HG02973 (cell line): ENCODE data around the gene ZNF391.
A peak's percentile ranks its signal among the peaks of the same experiment; 100 is the strongest.
"Not testable (repeated sequence)": the region's sequence is repeated elsewhere in the genome, so short reads cannot be mapped to it uniquely, and the experiment has no call there.

Experiments
- ATAC-seq: cut with Tn5 transposase; IDR thresholded peaks from one replicate; pipeline ENCODE4 v1.9.1; 2021; ENCODE audit warnings: moderate library complexity; ENCODE audit not compliant: unreplicated experiment

ZNF391 gene

GRCh38 chr6:27388293-27389197, at the start of gene ZNF391:
TSS of gene ZNF391 (plus strand) at chr6:27388759. CDS start at chr6:27400371, 11,612 bp downstream.
- peak; percentile 91 for ATAC-seq

DNA sequence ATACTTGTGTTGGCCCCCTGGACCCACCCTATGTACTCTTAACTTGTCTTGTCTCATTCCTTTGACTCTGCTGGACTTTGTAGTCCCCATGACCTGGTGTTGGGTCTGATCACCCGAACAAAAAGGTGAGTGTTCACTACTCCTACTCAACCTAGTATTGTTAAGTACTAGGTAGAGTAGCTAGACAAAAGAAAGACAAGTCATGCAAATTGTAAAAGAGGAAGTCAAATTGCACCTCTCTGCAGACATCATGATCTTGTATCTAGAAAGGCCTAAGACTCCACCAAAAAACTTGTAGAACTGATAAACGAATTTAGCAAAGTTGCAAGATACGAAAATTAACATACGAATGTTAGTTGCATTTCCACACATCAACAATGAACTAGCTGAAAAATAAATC, 35.7 kb upstream of the ZNF391 start:
- no peak for ATAC-seq

DNA sequence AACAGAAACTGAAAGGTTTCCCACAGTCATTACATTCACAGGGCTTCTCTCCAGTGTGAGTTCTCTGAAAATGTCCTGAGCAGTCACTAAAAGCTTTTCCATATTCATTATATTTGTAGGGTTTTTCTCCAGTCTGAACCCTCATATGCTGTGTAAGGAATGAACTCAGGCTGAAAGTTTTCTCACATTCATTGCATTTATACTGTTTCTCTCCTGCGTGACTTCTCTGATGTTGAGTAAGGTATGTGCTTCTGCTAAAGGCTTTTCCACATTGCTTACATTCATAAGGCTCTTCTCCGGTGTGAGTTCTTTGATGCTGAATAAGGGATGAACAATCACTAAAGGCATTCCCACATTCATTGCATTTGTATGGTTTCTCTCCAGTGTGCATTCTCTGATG, 29.8 kb upstream of the ZNF391 start:
- ATAC-seq = no peak

- no peak for ATAC-seq
Observed at GRCh38 chr6:27359231-27359630, 29.3 kb upstream of the ZNF391 start.

- no peak for ATAC-seq
Observed at GRCh38 chr6:27368202-27368601, 20.4 kb upstream of the ZNF391 start.

- no peak for ATAC-seq
Observed at GRCh38 chr6:27370391-27370790, 18.2 kb upstream of the ZNF391 start.

DNA sequence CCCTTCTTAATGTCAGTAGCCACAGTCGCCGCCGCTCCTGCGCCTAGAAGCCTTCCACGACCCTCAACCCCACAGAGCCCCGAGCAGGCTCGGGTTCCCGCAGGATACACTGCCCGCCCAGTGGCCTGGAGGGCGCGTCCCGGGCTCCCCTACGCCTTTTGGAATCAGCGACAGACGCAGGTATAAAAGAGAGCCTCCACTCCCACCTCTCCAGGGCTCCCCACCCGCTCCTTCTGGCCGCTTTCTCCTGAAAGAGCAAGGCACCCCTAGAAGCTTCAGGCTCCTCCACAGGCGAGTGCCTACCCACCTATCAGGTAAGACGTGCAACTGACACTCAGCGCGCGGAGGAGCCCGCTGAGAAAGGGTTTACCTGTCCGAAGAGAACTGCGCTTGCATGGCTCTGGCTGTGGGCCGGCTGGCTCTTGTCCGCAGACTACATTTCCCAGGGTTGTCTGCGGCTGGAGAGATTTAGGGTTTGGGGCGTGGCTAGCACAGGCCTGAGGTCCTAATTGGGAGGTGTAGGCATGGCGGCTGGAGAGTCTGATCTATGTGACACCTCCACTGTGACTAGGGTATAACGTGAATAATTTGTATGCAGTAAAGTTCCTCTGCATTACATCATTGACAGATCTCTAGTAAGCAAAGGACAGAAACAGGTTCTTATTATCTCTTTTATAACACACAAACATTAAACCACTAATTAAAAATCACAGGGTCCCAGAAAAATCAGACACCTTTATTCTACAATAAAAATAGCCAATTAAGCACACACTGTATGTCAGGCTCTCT, 13.5 kb upstream of the ZNF391 start:
- peak; percentile 98 for ATAC-seq

GRCh38 chr6:27375613-27376079, 12.9 kb upstream of the ZNF391 start:
- ATAC-seq = no peak

DNA sequence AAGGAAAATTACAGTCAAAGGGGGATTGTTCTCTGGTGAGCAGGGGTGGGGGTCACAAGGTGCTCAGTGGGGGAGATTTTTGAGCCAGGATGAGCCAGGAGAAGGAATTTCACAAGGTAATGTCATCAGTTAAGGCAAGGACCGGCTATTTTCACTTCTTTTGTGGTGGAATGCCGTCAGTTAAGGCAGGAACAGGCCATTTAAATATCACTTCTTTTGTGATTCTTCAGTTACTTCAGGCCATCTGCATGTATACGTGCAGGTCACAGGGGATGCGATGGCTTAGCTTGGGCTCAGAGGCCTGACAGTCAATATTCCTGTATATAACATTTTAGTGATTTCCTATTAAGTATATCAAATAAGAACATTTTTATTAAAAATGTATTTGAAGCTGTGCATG, 10.2 kb upstream of the ZNF391 start:
- ATAC-seq = not testable (repeated sequence)

DNA sequence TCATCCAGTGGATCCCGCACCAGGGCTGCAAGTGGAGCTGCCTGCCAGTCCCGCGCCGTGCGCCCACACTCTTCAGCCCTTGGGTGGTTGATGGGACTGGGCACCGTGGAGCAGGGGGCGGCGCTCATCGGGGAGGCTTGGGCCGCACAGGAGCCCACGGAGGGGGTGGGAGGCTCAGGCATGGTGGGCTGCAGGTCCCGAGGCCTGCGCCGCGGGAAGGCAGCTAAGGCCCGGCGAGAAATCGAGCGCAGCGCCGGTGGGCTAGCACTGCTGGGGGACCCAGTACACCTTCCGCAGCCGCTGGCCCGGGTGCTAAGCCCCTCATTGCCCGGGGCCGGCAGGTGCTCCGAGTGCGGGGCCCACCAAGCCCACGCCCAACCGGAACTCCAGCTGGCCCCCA, 7.6 kb upstream of the ZNF391 start:
- not testable (repeated sequence) for ATAC-seq

- no peak for ATAC-seq
Observed at GRCh38 chr6:27383011-27383410, 5.5 kb upstream of the ZNF391 start.

DNA sequence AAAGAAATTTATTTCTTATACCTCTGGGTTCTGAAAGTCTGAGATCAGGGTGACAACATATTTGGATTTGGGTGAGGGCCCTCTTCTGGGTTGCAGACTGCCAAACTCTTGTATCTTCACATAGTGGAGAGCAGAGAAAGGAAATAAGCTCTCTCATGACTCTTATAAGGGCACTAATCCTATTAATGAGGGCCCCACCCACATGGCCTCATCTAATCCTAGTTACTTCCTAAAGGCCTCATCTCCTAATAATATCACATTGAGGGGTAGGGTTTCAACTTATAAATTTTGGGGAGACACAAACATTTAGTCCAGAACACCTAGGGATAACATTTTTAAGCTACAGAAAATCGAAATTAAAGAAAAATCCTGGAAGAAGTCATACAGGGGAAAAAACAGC, 5.1 kb upstream of the ZNF391 start:
- no peak for ATAC-seq

DNA sequence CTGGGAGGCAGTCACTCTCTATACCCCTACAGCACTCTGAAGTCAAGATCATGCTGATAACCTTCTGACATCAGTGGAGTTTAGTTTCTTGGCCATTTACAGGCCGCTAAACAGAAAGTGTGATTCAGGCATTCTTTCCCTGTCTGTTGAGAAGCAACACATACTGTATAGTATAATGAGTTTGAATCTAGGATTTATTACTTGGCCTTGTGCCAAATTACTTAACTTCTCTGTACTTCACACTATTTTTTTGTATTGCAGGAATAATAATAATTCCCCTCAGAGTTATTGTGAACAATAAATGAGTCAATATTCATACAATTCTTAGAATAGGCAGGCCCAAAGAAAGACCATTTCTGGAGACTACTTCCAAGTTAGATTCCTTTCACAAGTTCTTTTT, 4.1 kb downstream of the ZNF391 start:
- ATAC-seq = no peak

DNA sequence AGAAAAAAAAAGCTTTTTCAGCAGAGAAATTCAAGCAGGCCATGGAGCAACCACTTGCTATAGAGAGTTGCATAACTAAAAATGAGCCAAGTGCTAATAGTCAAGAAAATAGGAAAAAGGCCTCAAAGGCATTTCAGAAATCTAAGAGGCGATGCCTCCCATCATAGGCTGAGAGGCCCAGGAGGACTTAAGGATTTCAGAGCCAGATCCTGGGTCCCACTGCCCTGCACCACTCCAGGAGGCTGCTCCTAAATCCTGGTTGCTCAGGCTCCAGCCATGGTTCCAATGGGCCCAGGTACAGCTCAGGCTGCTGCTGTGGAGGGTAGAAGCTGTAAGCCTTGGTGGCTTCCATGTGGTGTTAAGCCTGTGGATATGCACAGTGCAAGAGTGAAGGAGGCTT, 5.5 kb downstream of the ZNF391 start:
- ATAC-seq = no peak

DNA sequence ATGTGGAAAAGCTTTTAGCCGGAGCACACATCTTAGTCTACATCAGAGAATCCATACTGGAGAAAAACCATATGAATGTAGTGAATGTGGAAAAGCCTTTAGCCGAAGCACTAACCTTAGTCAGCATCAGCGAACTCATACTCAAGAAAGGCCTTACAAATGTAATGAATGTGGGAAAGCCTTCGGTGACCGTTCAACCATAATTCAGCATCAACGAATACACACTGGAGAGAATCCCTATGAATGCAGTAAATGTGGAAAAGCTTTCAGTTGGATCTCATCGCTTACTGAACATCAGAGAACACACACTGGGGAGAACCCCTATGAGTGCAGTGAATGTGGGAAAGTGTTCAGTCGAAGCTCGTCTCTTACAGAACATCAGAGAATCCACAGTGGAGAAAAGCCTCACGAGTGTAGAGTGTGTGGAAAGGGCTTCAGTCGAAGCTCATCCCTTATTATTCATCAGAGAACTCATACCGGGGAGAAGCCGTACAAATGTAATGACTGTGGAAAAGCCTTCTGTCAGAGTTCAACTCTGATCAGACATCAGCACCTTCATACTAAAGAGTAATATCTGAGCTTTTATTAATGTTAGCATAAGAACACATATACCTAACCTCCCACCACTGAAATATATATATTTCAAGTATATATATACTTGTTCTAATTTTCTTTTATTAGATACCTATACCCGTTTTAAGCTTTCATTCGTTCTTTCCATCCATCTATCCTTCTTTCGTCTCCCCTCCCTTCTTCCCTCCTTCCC, 12.5 kb downstream of the ZNF391 start:
- no peak for ATAC-seq

GRCh38 chr6:27406085-27406484, 17.5 kb downstream of the ZNF391 start:
- ATAC-seq = no peak

DNA sequence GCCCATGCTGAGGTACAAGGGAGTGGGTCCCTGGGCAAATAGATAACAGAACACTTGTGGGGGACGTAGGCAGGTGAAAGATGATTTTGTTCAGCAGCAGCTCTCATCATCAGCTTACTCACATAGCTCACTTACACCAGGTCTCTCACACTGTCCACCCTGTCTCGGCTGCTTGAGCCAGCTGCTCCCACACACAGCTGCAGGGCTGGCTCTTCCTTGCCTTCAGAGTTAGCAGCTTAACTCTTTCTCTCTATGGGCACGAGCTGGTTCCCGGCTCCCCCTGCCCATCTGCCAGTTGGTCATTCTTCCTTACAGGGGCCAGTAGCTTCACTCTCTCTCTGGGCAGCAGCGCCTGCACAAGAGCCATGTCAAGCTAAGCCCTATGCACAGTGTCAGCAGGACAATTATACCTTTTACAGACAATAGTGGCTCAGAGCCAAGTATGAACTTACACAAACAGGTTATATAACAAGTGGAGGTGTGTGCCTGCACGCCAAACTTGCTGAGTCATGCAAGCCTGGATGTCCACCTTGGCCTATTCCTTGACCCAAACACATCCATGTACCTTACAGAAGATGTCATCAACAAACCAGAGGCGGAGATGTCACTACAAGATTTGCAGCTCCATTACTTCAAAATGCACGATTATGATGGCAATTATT, 18.7 kb downstream of the ZNF391 start:
- ATAC-seq = no peak

GRCh38 chr6:27414300-27414699, 25.7 kb downstream of the ZNF391 start:
- no peak for ATAC-seq

DNA sequence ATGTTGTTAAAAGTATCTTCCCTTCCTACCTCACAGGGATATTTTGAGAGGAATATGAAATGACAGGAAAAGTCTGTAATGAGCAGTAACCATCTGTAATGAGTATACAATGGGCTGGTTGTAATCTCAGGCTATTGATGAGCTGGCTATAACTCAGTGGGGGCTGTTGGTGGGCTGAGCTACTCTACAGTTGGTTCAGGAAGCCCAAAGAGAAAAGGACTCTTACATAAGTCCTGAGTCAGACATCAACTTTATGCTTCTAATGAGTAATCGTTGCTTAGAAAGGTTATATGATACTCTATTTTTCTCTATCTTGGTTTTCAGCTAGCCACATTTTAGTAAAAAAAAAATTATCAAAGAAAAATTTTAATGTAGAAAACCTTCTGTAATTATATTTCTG, 26.4 kb downstream of the ZNF391 start:
- ATAC-seq = no peak

DNA sequence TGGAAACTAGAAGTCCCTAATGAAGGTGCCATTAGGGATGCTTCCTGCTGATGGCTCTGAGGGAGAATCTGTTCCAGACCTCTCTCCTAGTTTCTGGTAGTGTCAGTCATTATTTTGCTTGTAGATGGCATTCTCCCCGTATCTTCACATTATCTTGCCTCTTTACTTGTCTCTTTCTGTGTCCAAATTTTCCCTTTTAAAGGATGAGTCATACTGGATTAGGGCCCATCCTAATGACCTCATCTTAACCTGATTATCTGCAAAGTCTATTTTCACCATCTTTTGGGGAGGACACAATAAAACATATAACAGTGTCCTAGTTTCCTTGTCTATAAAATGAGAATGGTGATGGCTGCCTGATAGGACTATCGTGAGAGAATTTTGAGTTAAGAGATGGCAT, 27.3 kb downstream of the ZNF391 start:
- ATAC-seq = no peak

GRCh38 chr6:27419363-27419762, 30.8 kb downstream of the ZNF391 start:
- ATAC-seq = no peak
